RWPE1 (cell line): ENCODE measurements around the gene ST13.
A peak's percentile ranks its signal among the peaks of the same experiment; 100 is the strongest.
"Not testable (repeated sequence)": the region's sequence is repeated elsewhere in the genome, so short reads cannot be mapped to it uniquely, and the experiment has no call there.

Experiments
- CTCF ChIA-PET: fragments of 350-600 bp; sonication (Branson Sonifier 250); formaldehyde crosslinking; extraction: SDS; loops from one replicate; lab custom pipeline; 2021; lab: Yijun Ruan, JAX
- POLR2A ChIA-PET: fragments of 400-600 bp; formaldehyde crosslinking; extraction: SDS; loops from one replicate; lab custom pipeline; 2020; ENCODE audit warnings: antibody characterized with exemption; ENCODE audit not compliant: low non-redundant PET; lab: Yijun Ruan, JAX
- DNase-seq: peaks from one replicate; pipeline ENCODE4 v3.0.0; 2012; ENCODE audit warnings: low spot score
- H3K27ac ChIP-seq: fragments of 450-650 bp; 2 replicates; pipeline ENCODE4 v1.5.1; 2017
- CTCF ChIP-seq: fragments of 450-650 bp; conservative IDR thresholded peaks from 2 replicates; pipeline ENCODE4 v1.5.1; 2017; ENCODE audit warnings: low read depth, mild to moderate bottlenecking

The ST13 gene

GRCh38 chr22:40797427-40797826 lies 59.0 kb downstream of the ST13 start:
- POLR2A ChIA-PET, result no interaction called here
- peak overlapping the region; percentile 40 for H3K27ac ChIP-seq
- DNase-seq, result no peak
- TF ChIP-seq CTCF, result no peak
- CTCF ChIA-PET, result interaction anchor here (0.6 kb wide), 1 partner anchor 12 kb away, joined by 4 read pairs; no protein-coding TSS in a partner anchor

- ChIA-PET POLR2A (no interaction called here), CTCF (no interaction called here)
- no peak overlapping the region for H3K27ac ChIP-seq
- TF ChIP-seq CTCF, result no peak
- DNase-seq, result no peak
Observed at GRCh38 chr22:40792451-40792850, 64.0 kb downstream of the ST13 start.

- POLR2A ChIA-PET, result no interaction called here
- CTCF ChIA-PET, result no interaction called here
- DNase-seq, result no peak
- H3K27ac ChIP-seq, result no peak overlapping the region
- TF ChIP-seq CTCF, result no peak
Observed at GRCh38 chr22:40791241-40791640, 65.2 kb downstream of the ST13 start.

- DNase-seq, result no peak
- no peak for TF ChIP-seq CTCF
- H3K27ac ChIP-seq, result no peak overlapping the region
- POLR2A ChIA-PET, result no interaction called here
- CTCF ChIA-PET, result no interaction called here
Observed at GRCh38 chr22:40789131-40789530, 67.3 kb downstream of the ST13 start.

GRCh38 chr22:40782521-40782920 lies 73.9 kb downstream of the ST13 start:
- no peak overlapping the region for H3K27ac ChIP-seq
- ChIA-PET POLR2A (no interaction called here), CTCF (interaction anchor here (0.7 kb wide), 1 partner anchor 1051 kb away, joined by 3 read pairs; no protein-coding TSS in a partner anchor)
- DNase-seq, result peak; percentile 49
- TF ChIP-seq CTCF, result no peak

- DNase-seq, CTCF ChIA-PET, POLR2A ChIA-PET: not testable (repeated sequence)
- H3K27ac ChIP-seq, result peak overlapping the region; percentile 44
Observed at GRCh38 chr22:40781749-40782148, 74.7 kb downstream of the ST13 start.
